Measurements from ENCODE around the gene PCDH10.

Gene PCDH10

GRCh38 chr4:133150486-133151340, 1.6 kb downstream of the PCDH10 start:
- DNase-seq, result peak in 52 of 58 donors; percentile 3 to 86 (median 58)

GRCh38 chr4:133151341-133151690, 2.2 kb downstream of the PCDH10 start:
- peak in 53 of 58 donors; percentile 35 to 79 (median 63) for DNase-seq

GRCh38 chr4:133151691-133152329, 2.7 kb downstream of the PCDH10 start:
- DNase-seq, result peak in 54 of 58 donors; percentile 23 to 85 (median 64)

GRCh38 chr4:133152330-133152821, 3.3 kb downstream of the PCDH10 start:
- peak in 38 of 58 donors; percentile 13 to 82 (median 56) for DNase-seq

GRCh38 chr4:133152831-133153481, 3.9 kb downstream of the PCDH10 start:
- peak in 45 of 58 donors; percentile 1 to 69 (median 31) for DNase-seq

GRCh38 chr4:133154725-133155124, 5.6 kb downstream of the PCDH10 start:
- DNase-seq, result peak in 31 of 58 donors; percentile 2 to 53 (median 16)

- peak in 55 of 58 donors; percentile 8 to 88 (median 62) for DNase-seq
Observed at GRCh38 chr4:133156096-133156495, 7.0 kb downstream of the PCDH10 start.

GRCh38 chr4:133156556-133156955, 7.5 kb downstream of the PCDH10 start:
- DNase-seq, result peak in 1 of 58 donors; percentile 14

GRCh38 chr4:133157460-133158160, 8.5 kb downstream of the PCDH10 start:
- DNase-seq, result peak in 11 of 58 donors; percentile 1 to 45 (median 10)

- no peak for DNase-seq
Observed at GRCh38 chr4:133160853-133161252, 11.8 kb downstream of the PCDH10 start.

- no peak for DNase-seq
Observed at GRCh38 chr4:133161570-133162295, 12.6 kb downstream of the PCDH10 start.

- DNase-seq, result peak in 26 of 58 donors; percentile 1 to 55 (median 16)
Observed at GRCh38 chr4:133162941-133163340, 13.8 kb downstream of the PCDH10 start.

GRCh38 chr4:133178956-133179355, 29.9 kb downstream of the PCDH10 start:
- DNase-seq, result no peak

GRCh38 chr4:133186210-133186609, 37.1 kb downstream of the PCDH10 start:
- no peak for DNase-seq

- no peak for DNase-seq
Observed at GRCh38 chr4:133186845-133187244, 37.8 kb downstream of the PCDH10 start.

GRCh38 chr4:133188433-133189146, 39.5 kb downstream of the PCDH10 start:
- DNase-seq, result no peak

GRCh38 chr4:133189147-133189517, 40.0 kb downstream of the PCDH10 start:
- no peak for DNase-seq

GRCh38 chr4:133190098-133190497, 41.0 kb downstream of the PCDH10 start:
- DNase-seq, result no peak

GRCh38 chr4:133208694-133209285, 59.7 kb downstream of the PCDH10 start:
- DNase-seq, result no peak

All from anterior cingulate cortex (tissue), 58 donors.